Spleen (tissue), 7 donors: Measurements from ENCODE around the gene TAS1R1.

Experiments
- POLR2AphosphoS5 ChIP-seq, 3 donors: sonication (generic); formaldehyde crosslinking; IDR thresholded peaks; one replicate each; pipeline ENCODE4 v1.5.1; 2017; ENCODE audit warnings: antibody characterized with exemption in 3 of 3
- TF ChIP-seq, protein P1 (sequence below), 11 experiments: fragments of 200-600 bp in 7 of 11; fragments of 450-650 bp in 4 of 11; sonication (generic) in 4 of 11; IDR thresholded peaks in 8 of 11; conservative IDR thresholded peaks in 3 of 11; 1 replicate in 7 of 11; 2 replicates in 4 of 11; pipeline versions ENCODE4 v1.4.0 to v1.8.0; 2016 to 2021; ENCODE audit warnings: antibody characterized with exemption in 11 of 11, inconsistent platforms in 4 of 11, mild to moderate bottlenecking in 1 of 11
- donor health status: DM: no; HTN: no; CAD: no; lungs with moderate emphysema.
- donor health status: DM: no; HTN: no; CAD: no.
- donor health status: DM: no; HTN: no; CAD: no.

DNA sequence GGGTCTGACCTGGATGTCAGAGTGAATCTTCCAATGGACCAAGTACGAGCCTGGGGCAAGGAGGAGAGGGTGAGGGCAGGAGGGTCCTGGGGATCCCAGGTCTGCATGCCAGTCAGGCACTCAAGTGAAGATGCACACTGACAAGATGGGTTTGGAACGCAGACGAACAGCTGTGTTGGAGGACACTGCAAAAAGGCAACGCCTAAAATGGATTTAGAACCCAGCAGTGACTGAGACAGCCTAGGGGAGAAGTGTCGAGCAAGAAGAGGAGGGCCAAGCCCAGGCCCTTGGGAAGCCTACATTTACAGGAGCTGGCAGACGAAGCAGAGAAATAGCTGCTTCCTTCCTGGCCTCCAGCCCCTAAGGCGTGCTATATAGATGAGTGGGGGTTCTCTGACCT, 26.6 kb upstream of the TAS1R1 start:
- TF ChIP-seq, protein P1, sequence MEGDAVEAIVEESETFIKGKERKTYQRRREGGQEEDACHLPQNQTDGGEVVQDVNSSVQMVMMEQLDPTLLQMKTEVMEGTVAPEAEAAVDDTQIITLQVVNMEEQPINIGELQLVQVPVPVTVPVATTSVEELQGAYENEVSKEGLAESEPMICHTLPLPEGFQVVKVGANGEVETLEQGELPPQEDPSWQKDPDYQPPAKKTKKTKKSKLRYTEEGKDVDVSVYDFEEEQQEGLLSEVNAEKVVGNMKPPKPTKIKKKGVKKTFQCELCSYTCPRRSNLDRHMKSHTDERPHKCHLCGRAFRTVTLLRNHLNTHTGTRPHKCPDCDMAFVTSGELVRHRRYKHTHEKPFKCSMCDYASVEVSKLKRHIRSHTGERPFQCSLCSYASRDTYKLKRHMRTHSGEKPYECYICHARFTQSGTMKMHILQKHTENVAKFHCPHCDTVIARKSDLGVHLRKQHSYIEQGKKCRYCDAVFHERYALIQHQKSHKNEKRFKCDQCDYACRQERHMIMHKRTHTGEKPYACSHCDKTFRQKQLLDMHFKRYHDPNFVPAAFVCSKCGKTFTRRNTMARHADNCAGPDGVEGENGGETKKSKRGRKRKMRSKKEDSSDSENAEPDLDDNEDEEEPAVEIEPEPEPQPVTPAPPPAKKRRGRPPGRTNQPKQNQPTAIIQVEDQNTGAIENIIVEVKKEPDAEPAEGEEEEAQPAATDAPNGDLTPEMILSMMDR (IDR thresholded peaks at IDR 0.05 in 8 of 11, conservative IDR thresholded peaks at IDR 0.05 in 3 of 11), result no peak
- TF ChIP-seq POLR2AphosphoS5 (IDR thresholded peaks at IDR 0.05), result peak in 1 of 3 donors; percentile 7
